Stimulated activated CD4-positive, alpha-beta T cell treated with anti-CD3 and anti-CD28 coated beads, Interleukin-2, amount 100 ng/mL, for 48 hours (primary cell): ENCODE measurements around the gene APBB1.

ENCODE experiments used
- DNase-seq, 2 donors: peaks; one replicate each; pipeline ENCODE4 v3.0.0-alpha.2; 2020

The APBB1 gene

GRCh38 chr11:6419009-6419631 lies at the start of gene APBB1:
TSS of gene APBB1 (minus strand) at chr11:6419094. CDS start at chr11:6411347, 7,747 bp downstream.
- peak; percentile 65 to 80 for DNase-seq

DNA sequence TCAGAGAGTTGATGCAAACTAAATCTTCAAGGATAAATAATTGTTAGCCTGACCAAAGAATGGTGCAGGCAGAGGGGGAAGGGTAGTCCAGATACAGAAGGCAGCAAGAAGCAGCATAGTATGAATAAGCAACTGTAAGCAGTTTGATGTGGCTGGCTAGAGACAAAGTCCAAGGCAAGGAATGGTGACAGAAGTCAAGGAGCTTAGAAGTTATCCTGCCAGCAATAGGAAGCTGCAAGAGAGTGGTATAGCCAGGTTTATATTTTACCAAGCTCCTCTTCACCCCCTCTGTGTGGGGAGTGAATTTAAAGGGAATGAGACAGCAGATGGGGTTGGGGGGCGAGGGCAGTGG lies 40.2 kb upstream of the APBB1 start:
- DNase-seq = no peak

DNA sequence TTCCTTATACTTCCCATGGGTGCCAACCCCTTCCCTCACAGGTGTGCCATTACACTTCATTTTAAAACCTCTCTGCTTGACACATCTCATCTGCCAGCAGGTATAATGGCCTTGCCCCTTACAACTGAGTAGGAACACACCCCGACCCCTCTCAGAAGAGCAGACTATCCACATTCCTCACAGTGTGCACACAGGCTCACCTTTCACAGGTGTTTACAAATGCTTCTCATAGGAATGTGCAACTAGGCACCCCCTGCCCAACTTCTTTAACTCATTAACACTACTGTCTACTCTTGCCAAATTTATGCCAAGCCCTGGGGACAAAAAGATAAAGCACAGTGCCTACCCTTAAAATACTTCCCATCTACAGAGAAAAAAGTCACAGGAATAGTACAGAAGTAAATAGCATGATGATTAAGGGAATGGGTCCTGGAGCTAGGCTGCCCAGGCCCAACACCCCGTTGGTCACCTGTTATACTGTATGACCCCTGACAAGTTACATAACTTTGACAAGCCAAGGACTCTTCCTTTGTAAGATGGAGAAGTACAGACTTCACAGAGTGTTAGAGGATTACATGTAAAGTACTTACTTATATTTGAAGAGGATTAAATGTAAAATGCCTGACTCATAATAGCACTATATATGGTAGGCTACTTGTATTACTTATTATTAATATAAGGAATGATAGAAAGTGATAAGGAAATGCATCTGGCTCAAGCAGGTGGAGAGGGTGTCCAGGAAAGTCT lies 39.6 kb upstream of the APBB1 start:
- no peak for DNase-seq

DNA sequence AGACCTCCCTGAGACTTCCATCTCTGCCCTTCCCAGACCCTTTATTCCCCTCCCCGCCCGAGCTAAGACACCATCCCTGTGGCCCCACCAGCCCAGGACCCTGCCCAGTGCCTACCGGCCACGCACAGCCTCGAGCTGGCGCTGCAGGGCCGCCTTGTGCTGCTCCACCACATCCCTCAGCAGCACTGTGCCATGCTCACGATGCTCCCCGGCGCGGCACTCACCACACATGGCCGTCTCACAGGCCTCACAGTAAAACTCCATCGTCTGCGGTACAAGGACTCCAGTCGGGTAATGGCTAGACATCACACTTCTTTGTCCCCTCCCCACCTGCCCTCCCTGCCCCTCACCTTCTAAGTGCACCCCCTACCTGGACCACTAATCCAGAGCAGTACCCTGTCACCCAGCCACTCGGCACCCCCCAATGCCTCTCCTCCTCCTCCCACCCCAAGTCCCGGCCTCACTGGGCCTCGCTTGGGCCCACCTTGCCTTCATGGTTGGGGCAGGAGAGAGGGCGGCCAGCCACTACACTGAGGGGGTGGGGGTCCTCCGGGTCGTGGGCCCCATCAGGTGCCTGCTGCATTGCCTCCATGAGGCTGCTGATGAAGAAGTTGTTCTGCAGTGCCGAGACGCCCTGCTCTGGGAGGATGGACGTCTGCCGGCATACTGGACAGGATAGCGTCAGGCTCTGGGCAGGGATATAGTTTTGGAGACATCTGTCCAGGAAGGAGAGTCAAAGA lies 38.9 kb upstream of the APBB1 start:
- no peak for DNase-seq

DNA sequence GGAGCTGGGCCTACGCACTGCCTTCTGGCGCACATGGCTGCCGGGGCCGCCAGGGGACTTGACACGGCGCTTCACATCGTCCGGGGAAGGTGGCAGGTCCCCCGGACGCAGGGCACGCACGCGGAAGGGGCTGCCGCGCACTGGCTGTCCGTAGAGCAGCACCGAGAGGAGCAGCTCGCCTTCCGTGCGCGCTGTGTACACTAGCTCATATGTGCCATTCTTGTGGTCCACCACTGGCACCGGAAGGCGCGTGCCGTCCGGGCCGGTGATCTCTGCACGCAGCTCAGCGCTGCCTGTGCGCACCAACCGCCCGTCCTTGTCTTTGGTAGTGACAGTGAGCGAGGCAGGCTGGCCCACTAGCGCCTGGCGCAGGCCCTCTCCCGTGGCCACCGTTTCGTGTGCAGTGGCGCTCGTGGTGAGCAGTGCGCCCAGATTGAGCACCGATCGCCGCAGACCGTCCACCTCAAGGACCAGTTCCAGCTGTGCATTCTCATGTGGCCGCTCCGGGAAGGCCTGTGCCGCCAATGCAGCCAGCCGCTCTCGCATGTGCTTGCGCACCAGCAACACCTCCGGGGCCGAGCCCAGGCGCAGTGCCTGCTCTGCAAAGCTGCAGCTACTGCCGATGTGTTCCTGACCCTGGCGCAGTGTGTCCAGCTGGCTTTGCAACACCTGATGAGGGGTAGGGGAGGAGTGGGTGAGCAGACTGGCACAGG lies 37.6 kb upstream of the APBB1 start:
- no peak for DNase-seq

DNA sequence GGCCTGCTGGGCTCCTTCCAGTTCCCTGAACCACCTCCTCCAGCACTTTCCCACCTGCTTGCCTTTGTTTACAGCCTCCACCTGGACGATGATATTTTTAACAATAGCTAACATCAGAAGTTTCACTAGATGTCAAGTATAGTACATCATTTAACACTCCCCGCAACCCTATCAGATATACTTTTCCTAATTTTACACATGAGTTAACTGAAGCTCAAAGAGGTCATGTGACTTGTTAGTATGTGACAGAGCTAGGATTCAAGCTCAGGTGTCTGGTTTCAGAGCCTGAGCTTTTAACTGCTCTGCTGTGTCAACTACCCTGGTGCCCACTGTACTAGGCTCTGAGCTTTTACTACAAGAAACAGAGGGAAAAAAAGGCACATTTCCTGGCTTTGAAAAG lies 36.2 kb upstream of the APBB1 start:
- no peak for DNase-seq

DNA sequence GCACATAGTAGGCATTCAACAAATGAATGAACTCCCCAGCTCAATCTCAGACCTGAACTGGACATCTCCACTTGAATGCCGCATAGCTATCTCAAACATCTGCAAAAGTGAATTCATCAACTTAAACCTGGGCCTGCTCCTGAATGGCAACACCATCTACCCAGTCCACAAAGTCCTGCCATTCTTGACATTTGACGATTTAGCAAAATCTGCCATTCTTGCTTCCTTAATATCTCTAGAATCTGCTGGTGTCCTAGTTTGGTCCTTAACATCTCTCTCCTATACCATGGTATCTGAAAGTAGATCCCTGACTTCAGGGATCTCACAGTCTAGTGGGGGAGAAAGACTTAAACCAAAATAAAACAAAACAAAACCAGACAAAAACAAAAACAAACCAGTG lies 34.3 kb upstream of the APBB1 start:
- no peak for DNase-seq

- no peak for DNase-seq
These were observed 33.3 kb upstream of the APBB1 start for GRCh38 chr11:6452219-6452618.

GRCh38 chr11:6448574-6448973 lies 29.7 kb upstream of the APBB1 start:
- DNase-seq = no peak

- peak; percentile 54 to 57 for DNase-seq
These were observed 24.5 kb upstream of the APBB1 start for GRCh38 chr11:6443269-6444003.

GRCh38 chr11:6442441-6442840 lies 23.5 kb upstream of the APBB1 start:
- DNase-seq = no peak

GRCh38 chr11:6440906-6441358 lies 22.0 kb upstream of the APBB1 start, which contains the start of gene HPX:
TSS of gene HPX (minus strand) at chr11:6440987. CDS start at chr11:6440963, 24 bp downstream.
- no peak for DNase-seq

- DNase-seq = peak; percentile 39 to 41
These were observed 20.2 kb upstream of the APBB1 start for GRCh38 chr11:6438979-6439571.

GRCh38 chr11:6437993-6438392 lies 19.1 kb upstream of the APBB1 start:
- DNase-seq = no peak

DNA sequence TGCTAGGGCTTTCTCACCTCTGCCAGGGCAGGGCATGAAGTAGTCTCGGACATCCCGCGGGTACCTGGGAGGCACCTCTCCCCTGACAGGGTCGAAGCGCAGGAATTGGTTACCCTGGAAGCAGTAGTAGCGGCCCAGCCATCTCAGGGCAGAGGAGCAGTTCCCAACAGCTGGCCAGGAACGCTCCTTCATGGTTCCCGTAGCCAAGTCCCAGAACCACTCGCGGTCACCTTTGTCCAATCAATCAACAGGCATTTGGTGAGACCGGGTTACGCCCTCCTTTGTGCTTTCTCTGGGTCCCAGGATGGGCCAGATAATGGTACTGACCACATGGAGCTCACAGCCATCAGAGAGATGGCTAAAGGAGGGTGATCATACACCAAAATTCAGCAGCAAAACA lies 18.5 kb upstream of the APBB1 start:
- no peak for DNase-seq

DNA sequence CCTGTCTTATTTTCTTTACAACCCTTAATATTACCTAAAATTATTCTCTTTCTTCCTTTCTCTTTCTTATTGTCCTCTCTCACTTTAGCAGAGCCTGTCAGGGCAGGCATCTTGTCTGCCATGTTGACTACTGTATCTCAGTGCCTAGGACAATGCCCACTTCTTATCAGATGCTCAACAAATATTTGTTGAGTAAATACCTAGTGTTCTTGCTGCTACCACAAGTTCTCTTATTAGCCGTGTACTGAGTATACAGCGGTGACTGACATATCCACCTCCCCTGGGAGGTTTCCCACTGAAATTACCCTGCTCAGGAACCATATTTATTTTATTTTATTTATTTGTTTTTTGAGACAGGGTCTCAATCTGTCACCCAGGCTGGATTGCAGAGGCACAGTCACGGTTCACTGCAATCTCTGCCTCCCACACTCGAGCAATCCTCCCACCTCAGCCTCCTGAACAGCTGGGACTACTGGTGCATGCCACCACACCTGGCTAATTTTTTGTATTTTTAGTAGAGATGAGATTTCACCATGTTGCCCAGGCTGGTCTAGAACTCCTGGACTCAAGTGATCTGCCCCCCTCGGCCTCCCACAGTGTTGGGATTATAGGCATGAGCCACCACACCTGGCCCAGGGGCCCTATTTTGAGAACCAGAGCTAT lies 15.2 kb upstream of the APBB1 start:
- DNase-seq = no peak

GRCh38 chr11:6431861-6432260 lies 13.0 kb upstream of the APBB1 start:
- no peak for DNase-seq

- DNase-seq = no peak
These were observed 8.6 kb upstream of the APBB1 start for GRCh38 chr11:6427516-6427915.

- DNase-seq = no peak
These were observed 1.8 kb upstream of the APBB1 start for GRCh38 chr11:6420677-6421076.

DNA sequence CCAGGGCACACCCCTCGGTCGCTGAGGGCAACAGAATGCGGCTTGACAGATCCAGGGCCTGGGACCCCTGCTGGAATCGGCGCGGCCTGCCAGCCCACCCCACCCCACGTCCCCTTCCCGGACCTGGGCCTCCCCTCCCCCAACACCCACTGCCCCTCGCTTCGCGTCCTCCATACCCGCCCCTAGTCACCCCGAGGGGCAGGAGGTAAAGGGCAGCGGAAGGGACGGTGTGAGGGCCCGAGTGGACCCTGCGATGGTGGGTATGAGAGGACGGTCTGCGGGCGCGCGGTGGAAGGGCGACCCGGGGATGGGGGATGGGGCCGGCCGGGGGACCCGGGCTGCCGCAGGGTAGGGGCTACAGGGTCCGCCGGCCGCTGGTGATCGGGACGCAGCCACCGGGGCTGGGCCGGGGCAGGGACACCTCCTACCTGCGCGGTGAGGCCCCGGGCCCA lies 311 bp downstream of the APBB1 start:
- DNase-seq = no peak

- DNase-seq = no peak
These were observed 862 bp downstream of the APBB1 start for GRCh38 chr11:6417907-6418556.
